HG03354 (cell line): ENCODE results near the gene ZDHHC11B.
"Not testable (repeated sequence)": the region's sequence is repeated elsewhere in the genome, so short reads cannot be mapped to it uniquely, and the experiment has no call there.

Experiments
- ATAC-seq: cut with Tn5 transposase; IDR thresholded peaks from one replicate; pipeline ENCODE4 v1.9.1; 2021; ENCODE audit warnings: mild to moderate bottlenecking; ENCODE audit not compliant: unreplicated experiment, poor library complexity, severe bottlenecking

Gene ZDHHC11B

DNA sequence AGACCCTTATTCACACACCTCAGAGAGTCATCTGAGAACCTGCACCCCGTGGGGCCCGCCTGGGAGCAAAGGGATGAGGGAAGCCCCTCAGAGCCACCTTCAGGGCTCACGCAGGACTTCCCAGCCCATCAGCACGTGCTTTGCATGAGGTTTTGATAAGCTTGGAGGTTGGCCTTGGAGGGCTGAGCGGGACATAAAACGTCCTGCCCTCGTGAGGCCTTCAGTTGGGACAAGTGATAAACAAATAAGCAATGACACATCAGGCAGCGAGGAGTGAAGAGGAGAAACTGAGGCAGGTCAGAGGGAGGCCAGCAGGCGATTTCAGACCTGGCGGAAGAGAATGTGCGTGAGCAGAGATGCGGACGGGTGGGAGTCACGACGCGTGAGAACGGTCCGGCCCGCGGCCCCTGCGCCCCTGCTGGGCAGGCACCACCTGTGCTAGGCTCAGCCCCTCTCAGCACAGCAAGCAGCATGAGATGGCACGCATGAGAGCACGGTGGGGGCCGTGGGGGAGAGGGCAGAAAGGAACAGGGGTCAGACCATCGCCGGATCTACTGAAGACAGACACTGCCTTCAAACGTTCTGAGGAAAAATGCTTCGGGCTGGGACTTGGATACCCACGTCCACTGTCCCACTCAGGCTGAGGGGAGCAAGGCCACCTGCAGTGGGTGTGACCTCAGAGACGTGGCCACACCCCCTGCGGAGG, 12.5 kb downstream of the ZDHHC11B start:
- ATAC-seq = not testable (repeated sequence)

DNA sequence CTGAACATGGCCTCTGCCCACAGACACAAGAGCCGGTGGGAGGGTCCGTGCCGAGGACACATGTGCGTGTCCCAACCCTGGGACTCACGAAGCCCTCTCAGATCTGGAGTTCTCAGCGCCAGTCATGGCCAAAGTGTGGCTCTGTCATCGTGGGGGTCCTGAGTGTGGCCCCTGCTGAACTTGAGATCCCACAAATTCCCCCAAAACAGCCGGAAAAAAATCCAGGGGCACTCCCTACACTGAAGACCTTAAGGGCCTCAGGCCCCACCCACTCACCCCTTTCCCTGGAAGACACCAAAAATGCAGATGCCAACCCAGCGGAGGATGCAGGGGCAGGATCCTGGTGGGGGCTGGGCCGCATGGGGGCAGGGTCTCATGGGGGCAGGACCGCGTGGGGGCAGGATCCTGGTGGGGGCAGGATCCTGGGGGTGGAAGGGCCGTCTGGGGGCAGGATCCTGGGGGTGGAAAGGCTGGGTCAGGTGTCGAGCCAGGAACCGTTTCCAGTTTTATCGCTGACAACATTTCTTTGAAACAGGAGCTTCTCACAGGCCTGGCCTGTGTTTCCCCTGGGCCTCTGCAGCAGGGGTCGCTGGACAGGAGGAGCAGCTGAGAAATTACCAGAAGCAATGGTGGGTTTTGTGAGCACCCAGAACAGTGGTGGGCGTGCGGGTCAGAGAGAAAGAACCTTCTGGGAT, 13.3 kb downstream of the ZDHHC11B start:
- not testable (repeated sequence) for ATAC-seq

DNA sequence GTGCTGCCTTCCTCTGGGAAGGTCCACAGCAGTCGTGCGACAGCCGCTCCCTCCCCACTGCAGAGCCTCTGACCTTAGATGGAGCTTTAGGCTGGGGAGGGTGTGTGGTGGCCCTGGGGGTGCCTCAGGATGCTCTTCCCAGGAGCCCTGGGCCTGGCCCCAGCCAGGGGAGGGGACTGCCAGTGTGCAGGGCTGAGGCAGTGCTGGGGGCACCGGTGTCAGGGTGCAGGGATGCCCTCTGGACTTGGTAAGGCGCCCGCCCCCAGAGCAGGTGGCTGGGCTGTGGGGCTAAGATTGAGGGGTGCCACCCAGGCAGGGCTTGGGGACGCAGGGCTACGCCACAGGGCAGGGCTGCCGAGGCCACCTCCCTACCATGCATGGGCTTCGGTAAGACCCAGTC, 13.9 kb downstream of the ZDHHC11B start:
- not testable (repeated sequence) for ATAC-seq

GRCh38 chr5:769485-770145, 14.9 kb downstream of the ZDHHC11B start:
- not testable (repeated sequence) for ATAC-seq

- ATAC-seq = no peak
Measured at GRCh38 chr5:766666-767431, 17.7 kb downstream of the ZDHHC11B start.

GRCh38 chr5:765948-766631, 18.4 kb downstream of the ZDHHC11B start:
- no peak for ATAC-seq

GRCh38 chr5:763998-764781, 20.3 kb downstream of the ZDHHC11B start:
- no peak for ATAC-seq

DNA sequence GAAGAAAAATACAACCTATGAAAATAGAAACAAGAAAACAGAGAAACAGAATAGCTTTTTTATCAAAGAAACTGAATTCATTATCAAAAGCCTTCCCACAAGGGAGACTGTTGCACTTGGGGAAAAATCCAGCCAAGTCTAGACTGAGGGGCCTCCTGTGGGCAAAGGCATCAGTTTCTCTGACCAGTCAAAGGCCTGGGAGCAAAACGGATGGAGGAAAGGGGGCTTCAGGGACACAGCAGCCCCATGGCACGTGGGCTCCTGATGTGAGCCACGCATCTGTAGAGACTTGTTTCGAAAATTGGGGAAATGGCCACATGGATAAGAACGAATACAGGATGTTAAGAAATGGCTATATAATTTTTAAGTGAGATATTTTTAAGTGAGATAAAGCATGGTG, 21.1 kb downstream of the ZDHHC11B start:
- ATAC-seq = no peak

DNA sequence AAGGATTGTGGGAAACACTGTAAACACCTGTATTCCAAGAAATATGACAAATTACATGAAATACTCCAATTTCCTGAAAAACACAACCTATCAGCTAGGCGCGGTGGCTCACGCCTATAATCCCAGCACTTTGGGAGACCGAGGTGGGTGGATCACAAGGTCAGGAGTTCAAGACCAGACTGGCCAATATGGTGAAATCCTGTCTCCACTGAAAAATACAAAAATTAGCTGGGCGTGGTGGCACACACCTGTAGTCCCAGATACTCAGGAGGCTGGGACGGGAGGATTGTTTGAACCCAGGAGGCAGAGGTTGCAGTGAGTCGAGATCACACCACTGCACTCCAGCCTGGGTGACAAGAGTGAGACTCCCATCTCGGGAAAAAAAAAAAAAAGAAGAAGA, 21.5 kb downstream of the ZDHHC11B start:
- not testable (repeated sequence) for ATAC-seq

GRCh38 chr5:761854-762710, 22.4 kb downstream of the ZDHHC11B start:
- ATAC-seq = no peak

GRCh38 chr5:761059-761771, 23.3 kb downstream of the ZDHHC11B start:
- ATAC-seq = no peak

- ATAC-seq = no peak
Measured at GRCh38 chr5:760363-761058, 24.0 kb downstream of the ZDHHC11B start.

DNA sequence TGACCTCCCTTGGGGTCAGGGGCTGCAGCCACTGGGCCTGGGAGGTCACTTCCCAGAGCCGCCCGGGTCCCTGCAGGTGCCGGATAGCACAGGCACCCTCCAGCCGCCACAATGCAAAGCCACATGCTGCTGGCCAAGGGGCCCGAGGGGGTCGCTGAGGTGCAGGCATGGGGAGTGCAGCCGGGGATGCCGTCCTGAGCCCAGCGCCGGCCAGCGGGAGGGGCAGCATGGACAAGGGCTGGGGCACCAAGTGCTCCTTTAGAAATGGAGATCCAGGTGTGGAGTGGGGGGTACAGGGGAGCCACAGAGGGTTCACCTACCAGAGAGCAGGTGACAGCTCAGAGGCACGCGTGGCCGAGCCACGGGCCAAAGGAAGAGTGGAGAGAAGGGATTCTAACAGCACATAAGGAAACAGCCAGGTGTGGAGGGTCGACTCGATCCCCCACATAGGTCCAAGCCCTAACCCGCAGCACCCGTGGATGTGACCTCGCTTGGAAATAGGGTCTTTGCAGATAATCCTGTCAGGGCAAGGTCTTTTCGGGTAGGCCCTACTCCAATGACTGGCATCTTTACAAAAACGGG, 24.7 kb downstream of the ZDHHC11B start:
- no peak for ATAC-seq

DNA sequence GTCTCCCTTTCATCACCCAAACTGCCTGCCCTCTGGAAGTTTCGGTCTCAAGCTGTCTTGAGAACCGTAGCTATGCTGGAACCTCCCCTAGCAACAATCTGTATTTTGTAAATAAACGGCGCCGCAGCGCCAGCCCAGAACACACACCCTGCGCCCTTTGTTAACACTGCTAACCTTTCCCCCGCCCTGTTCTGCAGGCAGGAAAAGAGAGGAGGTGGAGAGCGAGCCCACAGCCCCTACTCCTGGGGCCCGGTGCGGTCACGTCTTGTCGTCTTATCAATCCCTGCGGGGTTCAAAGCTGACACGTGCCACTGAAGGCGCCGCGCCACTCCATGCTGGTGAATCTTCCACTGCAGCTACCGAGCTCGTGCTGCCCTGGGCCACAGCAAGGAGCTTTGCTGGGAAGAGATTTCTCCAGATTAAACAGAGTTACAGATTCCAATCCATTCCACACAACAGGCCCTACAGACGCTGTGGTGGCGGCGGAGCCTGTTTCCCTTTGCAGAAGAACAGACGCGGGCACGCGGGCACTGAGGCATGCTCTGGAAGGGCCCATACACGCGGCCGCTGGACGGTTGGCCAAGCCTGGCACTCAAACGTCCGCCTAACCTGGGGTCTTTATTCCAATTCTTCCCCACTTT, 25.3 kb downstream of the ZDHHC11B start:
- no peak for ATAC-seq

GRCh38 chr5:758698-759053, 25.9 kb downstream of the ZDHHC11B start:
- no peak for ATAC-seq
